ENCODE results near the gene PLD1.
A peak's percentile ranks its signal among the peaks of the same experiment; 100 is the strongest.
"Not testable (repeated sequence)": the region's sequence is repeated elsewhere in the genome, so short reads cannot be mapped to it uniquely, and the experiment has no call there.

Gene PLD1

DNA sequence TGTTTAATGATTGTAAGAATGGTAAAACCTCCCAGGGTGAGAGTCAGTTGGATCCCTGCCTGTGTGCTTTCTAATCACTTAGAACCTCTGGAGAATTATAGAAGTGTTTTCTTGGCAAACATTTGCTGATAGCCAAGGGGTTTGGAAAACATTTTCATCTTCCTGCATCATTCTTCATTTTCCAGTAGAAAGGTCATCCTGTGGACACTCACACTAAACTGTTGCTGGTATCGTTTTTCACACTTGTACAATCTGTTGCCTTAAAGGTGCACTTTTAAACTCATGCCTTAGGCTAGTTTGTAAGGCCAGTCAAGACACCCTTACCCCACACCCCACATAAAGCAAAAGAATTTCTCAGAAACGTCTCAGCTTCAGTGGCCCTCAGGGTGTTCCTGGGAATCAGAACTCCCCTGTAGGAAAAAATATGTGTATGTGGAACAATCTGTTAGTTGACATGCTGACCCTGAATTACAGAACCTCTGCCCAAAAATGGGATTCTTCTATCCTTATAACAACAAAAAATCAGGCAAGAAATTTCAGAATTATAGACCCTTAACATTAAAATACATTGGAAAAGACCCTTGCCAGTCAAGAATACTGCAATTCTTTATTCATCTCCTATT lies 5.8 kb upstream of the PLD1 start:
- no peak for DNase-seq

GRCh38 chr3:171814662-171815061 lies 4.4 kb upstream of the PLD1 start:
- not testable (repeated sequence) for DNase-seq

- no peak for DNase-seq
Measured at GRCh38 chr3:171813897-171814460, 3.7 kb upstream of the PLD1 start.

- DNase-seq, result no peak
Measured at GRCh38 chr3:171813278-171813896, 3.1 kb upstream of the PLD1 start.

GRCh38 chr3:171812811-171813210 lies 2.5 kb upstream of the PLD1 start:
- no peak for DNase-seq

DNA sequence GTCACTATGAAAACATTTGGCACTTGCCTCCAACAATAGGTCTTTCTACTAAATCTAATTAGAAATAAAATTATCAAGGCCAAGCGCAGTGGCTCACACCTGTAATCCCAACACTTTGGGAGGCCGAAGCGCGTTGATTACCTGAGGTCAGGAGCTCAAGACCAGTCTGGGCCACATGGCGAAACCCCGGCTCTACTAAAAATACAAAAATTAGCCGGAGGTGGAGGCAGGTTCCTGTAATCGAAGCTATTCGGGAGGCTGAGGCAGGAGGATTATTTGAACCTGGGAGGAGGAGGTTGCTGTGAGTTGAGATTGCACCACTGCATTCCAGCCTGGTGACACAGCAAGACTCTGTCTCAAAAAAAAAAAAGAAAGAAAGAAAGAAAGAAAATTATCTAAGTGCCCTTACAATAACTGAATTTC lies 1.6 kb upstream of the PLD1 start:
- DNase-seq, result no peak

DNA sequence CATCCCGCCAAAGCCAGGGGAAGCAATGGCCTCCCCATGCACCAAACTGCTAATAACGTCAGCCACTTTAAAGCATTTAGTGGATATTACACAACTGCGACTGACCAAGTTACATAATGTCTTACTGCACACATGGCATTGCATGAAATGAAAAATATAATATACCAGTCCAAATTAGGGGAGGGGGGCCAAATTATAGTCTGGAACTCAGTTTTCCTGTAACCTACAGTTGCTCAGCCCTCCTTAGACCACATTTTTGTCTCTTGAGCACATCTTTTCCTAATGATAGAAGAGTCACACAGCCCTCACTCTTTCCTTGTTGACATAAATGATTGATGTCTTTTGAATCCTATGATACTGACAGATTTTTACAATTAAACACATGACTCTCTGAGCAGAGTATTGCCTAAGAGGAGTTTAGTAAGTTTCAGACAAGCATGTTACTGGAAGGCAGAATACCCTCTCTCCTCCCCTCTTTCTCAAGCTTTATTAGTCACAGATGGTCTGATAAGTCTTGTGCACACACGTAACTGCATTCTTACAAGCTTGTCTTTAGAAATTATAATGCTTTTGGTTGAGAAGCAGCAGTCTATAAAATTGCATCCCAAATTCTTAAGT lies 1.1 kb upstream of the PLD1 start:
- DNase-seq, result peak; percentile 70

DNA sequence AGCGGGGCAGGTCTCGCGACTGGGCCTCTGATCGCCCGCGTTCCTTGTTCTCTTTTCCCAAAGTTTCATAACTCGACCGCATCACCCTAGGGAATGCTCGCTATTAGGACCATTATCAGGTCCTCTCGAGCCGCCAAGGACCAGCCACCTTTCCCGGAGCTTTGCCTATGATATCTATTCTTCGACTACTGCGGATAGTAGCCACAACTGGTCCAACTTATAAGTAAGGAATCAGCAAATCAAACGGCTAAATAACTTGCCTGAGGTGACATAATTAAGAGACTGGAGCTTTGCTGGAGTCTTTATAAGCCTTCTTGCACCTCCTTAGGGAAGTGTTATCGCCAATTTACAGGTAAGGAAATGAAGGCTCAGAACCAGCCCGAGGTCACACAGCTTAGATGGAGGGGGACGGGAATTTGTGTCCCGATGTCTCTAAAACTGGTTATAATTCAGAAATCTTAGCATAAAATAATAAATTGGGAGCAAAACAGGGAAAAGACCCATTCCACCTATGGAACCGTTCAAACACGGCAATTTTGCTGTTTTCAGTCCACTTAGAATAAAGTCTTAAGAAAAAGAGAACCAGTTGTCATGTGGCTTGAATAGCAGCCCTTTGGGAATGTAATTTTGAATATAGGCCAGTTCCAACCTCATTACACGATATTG lies 479 bp upstream of the PLD1 start:
- no peak for DNase-seq

- DNase-seq, result peak; percentile 84
Measured at GRCh38 chr3:171809611-171809860, 747 bp downstream of the PLD1 start.

- DNase-seq, result no peak
Measured at GRCh38 chr3:171807806-171808205, 2.5 kb downstream of the PLD1 start.

DNA sequence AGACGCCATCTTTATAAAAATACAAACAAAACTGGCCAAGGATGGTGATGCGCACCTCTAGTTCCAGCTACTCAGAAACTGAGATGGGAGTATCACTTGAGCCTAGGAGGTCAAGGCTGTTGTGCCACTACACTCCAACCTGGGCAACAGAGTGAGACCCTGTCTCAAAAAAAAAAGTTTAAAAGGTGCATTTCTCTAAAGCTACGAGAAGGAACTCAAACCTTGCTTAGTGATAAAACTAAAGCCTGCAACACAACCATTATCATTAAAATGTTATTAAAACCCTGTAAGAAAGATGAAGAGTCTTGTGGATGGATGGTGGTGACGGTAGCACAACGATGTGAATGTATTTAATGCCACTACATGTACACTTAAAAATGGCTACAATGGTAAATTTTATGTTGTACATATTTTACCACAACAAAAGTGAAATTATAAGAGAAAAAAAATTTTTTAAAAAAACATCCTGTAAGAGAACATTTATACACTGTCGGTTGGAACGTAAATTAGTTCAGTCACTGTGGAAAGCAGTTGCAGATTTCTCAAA lies 3.1 kb downstream of the PLD1 start:
- no peak for DNase-seq

DNA sequence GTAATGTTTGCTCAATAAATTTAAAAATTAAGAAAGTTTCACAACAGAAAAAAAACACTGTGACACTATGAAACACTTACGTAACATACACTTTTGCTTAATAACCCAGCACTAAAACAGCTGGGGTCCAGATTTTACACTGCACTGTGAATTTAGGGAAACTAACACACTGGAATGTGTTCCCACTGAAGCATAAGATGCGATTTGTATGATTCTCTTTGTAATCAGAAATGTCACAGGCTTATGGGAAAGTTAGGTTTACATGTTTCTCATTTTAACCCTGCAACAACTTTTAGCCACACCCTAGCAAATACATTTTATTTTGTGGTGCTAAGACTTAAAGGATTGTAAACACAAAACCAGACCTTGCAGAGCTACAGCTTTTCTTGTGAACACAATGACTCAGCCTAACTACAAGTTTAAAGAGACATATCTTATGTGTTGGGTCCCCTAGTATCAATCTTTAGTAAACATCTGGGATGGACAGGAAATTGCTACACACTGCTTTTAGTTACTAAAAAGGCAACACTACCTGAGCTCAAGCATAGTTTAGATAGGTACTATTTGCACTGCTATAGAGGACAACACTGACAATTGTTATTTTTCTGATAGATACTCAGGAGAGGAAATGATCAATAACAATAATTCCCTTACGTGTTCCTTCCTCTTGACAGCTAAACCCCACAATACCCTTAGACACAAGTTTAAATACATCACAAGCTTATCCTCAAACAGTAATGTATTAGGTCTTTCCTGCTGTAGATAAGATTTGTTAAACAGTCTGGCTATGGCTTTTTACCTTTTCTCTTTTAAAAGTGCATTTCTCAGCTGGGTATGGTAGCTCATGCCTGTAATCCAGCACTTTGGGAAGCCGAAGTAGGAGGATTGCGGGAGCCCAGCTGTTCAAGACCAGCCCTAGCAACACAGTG lies 3.8 kb downstream of the PLD1 start:
- no peak for DNase-seq

DNA sequence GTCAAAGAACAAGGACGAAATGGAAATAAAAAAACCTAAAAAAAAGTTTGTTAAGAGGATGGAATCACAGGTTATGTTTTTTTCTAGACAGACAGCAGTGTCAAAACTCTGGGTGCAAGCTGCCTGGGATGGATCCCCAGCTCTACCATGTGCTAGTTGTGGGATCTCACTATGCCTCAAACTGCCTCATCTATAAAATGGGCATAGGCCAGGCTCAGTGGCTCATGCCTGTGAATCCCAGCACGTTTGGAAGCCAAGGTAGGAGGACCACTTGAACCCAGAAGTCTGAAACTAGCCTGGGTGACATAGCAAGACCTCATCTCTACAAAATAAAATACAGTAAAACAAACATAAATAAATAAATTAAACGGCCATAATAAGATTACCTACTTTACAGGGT lies 4.6 kb downstream of the PLD1 start:
- no peak for DNase-seq

GRCh38 chr3:171804618-171805389 lies 5.5 kb downstream of the PLD1 start:
- no peak for DNase-seq

DNA sequence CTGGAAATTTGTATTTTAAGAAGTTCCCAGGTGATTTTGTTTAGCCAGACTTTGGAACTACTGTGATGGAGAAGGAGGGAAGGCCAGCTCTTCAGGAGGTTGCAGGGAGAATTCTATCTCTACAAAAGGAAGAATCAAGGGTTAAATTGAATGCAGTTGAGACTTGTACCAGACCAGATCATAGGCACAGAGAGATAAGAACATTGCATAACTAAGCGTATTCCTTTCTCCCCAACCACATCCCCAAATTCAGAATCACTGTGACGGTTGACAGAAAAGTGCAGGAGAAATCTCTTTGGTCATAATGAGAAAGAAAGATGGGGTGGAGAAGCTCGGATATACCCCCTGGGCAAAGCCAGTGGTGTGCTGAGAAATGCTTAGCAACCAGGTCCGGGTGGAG lies 7.2 kb downstream of the PLD1 start:
- no peak for DNase-seq

- no peak for DNase-seq
Measured at GRCh38 chr3:171802590-171802956, 7.7 kb downstream of the PLD1 start.

DNA sequence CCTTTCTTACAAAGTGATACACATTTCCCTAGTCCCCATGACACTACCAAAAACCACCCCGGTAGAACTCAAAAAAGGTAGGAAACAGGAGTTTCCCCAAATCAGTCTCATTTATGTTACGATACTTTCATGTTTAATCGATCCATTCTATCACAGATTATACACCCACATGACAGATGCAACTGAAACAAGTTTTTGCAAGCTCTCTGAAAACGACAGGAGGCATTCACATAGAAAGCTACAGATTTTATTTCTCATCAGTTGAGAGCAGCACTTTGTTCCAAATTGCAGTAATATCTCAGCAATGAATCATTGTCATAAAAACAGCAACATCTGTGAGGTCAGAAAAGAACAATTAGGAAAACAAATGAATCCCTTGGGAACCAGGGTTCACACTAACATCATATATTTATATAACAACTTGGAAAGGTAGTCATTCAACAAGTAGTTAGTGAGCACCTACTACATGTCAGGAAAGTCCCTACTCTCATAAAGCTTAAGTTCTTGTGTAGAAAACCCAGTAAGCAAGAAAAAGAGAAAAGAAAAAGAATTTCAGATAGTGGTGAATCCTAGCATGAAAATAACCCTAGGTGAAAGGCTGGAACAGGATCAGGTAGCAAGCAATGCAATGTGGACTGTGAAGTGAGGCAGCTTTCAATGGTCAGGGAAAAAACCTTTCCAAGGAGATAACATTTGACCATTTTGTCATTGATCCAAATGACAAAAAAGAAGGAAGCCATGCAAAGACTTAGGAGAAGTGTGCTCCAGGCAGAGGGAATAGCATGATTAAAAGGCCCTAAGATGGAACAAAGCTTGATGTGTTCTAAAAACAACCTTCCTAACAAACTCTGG lies 8.3 kb downstream of the PLD1 start:
- DNase-seq, result no peak

GRCh38 chr3:171799501-171799900 lies 10.8 kb downstream of the PLD1 start:
- DNase-seq, result no peak

- DNase-seq, result no peak
Measured at GRCh38 chr3:171797873-171798272, 12.4 kb downstream of the PLD1 start.

DNA sequence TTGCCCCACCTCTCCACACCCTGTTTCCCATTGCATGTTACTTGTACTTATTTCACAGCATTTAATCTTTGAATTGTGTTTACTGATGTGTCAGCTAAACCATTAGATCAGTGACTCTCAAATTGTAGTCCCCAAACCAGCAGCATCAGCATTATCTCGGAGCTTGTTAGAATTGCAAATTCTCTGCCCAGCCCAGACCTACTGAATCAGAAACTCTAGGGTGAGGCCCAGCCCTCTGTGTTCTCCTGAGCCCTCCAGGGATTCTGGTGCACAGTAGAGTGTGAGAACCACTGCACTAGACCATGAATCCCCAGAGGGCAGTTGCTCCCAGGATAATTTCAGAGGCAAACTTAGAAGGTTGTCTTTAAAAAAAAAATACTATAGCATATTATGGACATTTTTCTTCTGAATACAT lies 13.0 kb downstream of the PLD1 start:
- DNase-seq, result no peak
